Psoas muscle (tissue), 8 donors: ENCODE data around the gene ZFP57. TPM values are rescaled to one million over a fixed set of nuclear protein-coding genes. Genes with fewer than 3 reads are reported as not detected.

ENCODE experiments used
- ATAC-seq, 4 donors: fragments of 200-7000 bp; cut with Tn5 transposase; one replicate each; pipeline ENCODE4 v1.9.1; 2020; ENCODE audit warnings: moderate library complexity in 3 of 4, mild to moderate bottlenecking in 2 of 4
- DNase-seq, 2 donors: peaks; one replicate each; pipeline ENCODE4 v3.0.0-alpha.2; 2020
- H3K27ac ChIP-seq: fragments of 200-600 bp; one replicate; pipeline ENCODE4 v1.8.0; 2022
- H3K27me3 ChIP-seq, 3 donors: fragments of 200-600 bp in 1 of 3; one replicate each; pipeline versions ENCODE4 v1.6.1 to v1.8.0; 2013 to 2022; ENCODE audit warnings: low read length in 2 of 3, mild to moderate bottlenecking in 2 of 3, moderate library complexity in 1 of 3; ENCODE audit not compliant: insufficient read depth in 3 of 3
- H3K36me3 ChIP-seq, 2 donors: fragments of 200-600 bp in 1 of 2; one replicate each; pipeline versions ENCODE4 v1.6.1 to v1.8.0; 2013 to 2022; ENCODE audit warnings: low read depth in 1 of 2, mild to moderate bottlenecking in 1 of 2, moderate library complexity in 1 of 2; ENCODE audit not compliant: insufficient read depth in 1 of 2
- H3K4me1 ChIP-seq: fragments of 200-600 bp; one replicate; pipeline ENCODE4 v1.8.0; 2022
- H3K4me3 ChIP-seq: fragments of 200-600 bp; one replicate; pipeline ENCODE4 v1.8.0; 2022; ENCODE audit warnings: mild to moderate bottlenecking
- H3K9me3 ChIP-seq: fragments of 200-600 bp; one replicate; pipeline ENCODE4 v1.8.0; 2022
- CTCF ChIP-seq: fragments of 200-600 bp; IDR thresholded peaks from one replicate; pipeline ENCODE4 v1.8.0; 2022; ENCODE audit warnings: antibody characterized with exemption
- WGBS, 3 donors: extraction: QIAGEN DNeasy Blood & Tissue Kit; methylation state at CpG; one replicate each; pipeline versions ENCODE4 v1.1.6 to v1.1.7; 2013; 5-methylcytosine and 5-hydroxymethylcytosine counted together
- intact Hi-C, 2 donors: fragments of 100-400 bp; cut with DNase I; formaldehyde crosslinking; loops; one replicate each; pipeline versions ENCODE4 v1.11.0 to v1.14.2; 2022
- polyA plus RNA-seq, 3 donors: library from polyadenylated mRNA; stranded (reverse); fragments of 200-250 nt; gene quantifications; one replicate each; pipeline ENCODE4 v1.2.3, GENCODE V29; 2013
- total RNA-seq, 4 donors: library from RNA; stranded (reverse); fragmentation: NEBNext Ultra II Directional in 2 of 4; extraction: Animal tissue kit (Norgen Biotek cat#: 25700) in 2 of 4; gene quantifications; one replicate each; pipeline versions ENCODE4 v1.2.1 to v1.2.4, GENCODE V29; 2021 to 2023
- donor health status: healthy with polysubstance abuse.
- donor health status: DM: no; HTN: no; CAD: no; lungs with moderate emphysema.
- donor health status: Bipolar disorder and iron deficiency.
- donor health status: healthy.
- donor health status: DM: yes; HTN: yes; CAD: no.
- donor health status: DM: no; HTN: no; CAD: no.
- donor health status: DM: no; HTN: no; CAD: no.
- donor health status: DM: yes; HTN: yes; CAD: no.

The ZFP57 gene
- total and polyA plus RNA-seq, 7 donors, result 0.08 TPM; not detected in 6

GRCh38 chr6:29624520-29624961 is 56.4 kb downstream of the ZFP57 start:
- no peak overlapping the region for H3K4me3 ChIP-seq
- no peaks in the 10 kb centered on the region for H3K36me3 ChIP-seq
- no peak for TF ChIP-seq CTCF
- WGBS, 3 donors, result 68 to 74% (median 73%) methylated on average over 3 of the region's 3 CpGs
- ATAC-seq, result no peak
- peaks cover 7% of the 10 kb centered on the region for H3K4me1 ChIP-seq
- no peak overlapping the region for H3K27ac ChIP-seq
- peaks cover 0 to 52% (median 9%) of the 10 kb centered on the region in 3 donors for H3K27me3 ChIP-seq
- H3K9me3 ChIP-seq, result no peaks in the 10 kb centered on the region
- intact Hi-C loops, result no loop called here
- no peak for DNase-seq

Other genes with a start within 250 kb of the ZFP57 start
- not detected for gene OR10C1, start 241.8 kb downstream of the ZFP57 start, total RNA-seq
- gene OR10C1, start 241.8 kb downstream of the ZFP57 start, polyA plus RNA-seq, result not detected
- gene OR11A1, start 224.1 kb downstream of the ZFP57 start, total RNA-seq, result not detected
- gene OR11A1, start 224.1 kb downstream of the ZFP57 start, polyA plus RNA-seq, result not detected
- not detected for gene OR2H1, start 224.0 kb downstream of the ZFP57 start, total RNA-seq
- under 1 TPM in 1 of 3 donors, not detected in 2; 0.10 TPM for gene OR2H1, start 224.0 kb downstream of the ZFP57 start, polyA plus RNA-seq
- not detected for gene MAS1L, start 193.2 kb downstream of the ZFP57 start, total RNA-seq
- not detected for gene MAS1L, start 193.2 kb downstream of the ZFP57 start, polyA plus RNA-seq
- under 1 TPM in 2 of 4 donors, not detected in 2; 0.25 to 0.26 TPM for gene UBD, start 121.4 kb downstream of the ZFP57 start, total RNA-seq
- gene UBD, start 121.4 kb downstream of the ZFP57 start, polyA plus RNA-seq, result under 1 TPM in 2 of 3 donors, not detected in 1; 0.23 to 0.30 TPM
- not detected for gene OR2H2, start 96.0 kb downstream of the ZFP57 start, total RNA-seq
- gene OR2H2, start 96.0 kb downstream of the ZFP57 start, polyA plus RNA-seq, result not detected
- gene GABBR1, start 48.0 kb downstream of the ZFP57 start, total RNA-seq, result 10 to 100 TPM in 1 of 4 donors, 1 to 10 TPM in 3; 4.1 to 10.2 (median 5.3) TPM
- 1 to 10 TPM; 2.5 to 4.6 (median 3.8) TPM for gene GABBR1, start 48.0 kb downstream of the ZFP57 start, polyA plus RNA-seq
- not detected for gene MOG, start 24.1 kb downstream of the ZFP57 start, total RNA-seq
- under 1 TPM in 1 of 3 donors, not detected in 2; 0.08 TPM for gene MOG, start 24.1 kb downstream of the ZFP57 start, polyA plus RNA-seq
- 10 to 100 TPM; 16.5 to 25.6 (median 16.8) TPM for gene HLA-F, start 42.3 kb upstream of the ZFP57 start, total RNA-seq
- gene HLA-F, start 42.3 kb upstream of the ZFP57 start, polyA plus RNA-seq, result 10 to 100 TPM; 12.0 to 26.5 (median 19.6) TPM
- under 1 TPM in 2 of 4 donors, not detected in 2; 0.15 to 0.42 TPM for gene HLA-G, start 146.7 kb upstream of the ZFP57 start, total RNA-seq
- not detected for gene HLA-G, start 146.7 kb upstream of the ZFP57 start, polyA plus RNA-seq